Liver (tissue), 3 donors: ENCODE data around the gene CREB1.

Source experiments
- GABPA ChIP-seq, 2 donors: IDR thresholded peaks in 1 of 2; conservative IDR thresholded peaks in 1 of 2; 2 replicates each; pipeline ENCODE4 v1.6.1; 2016; ENCODE audit warnings: antibody characterized with exemption in 2 of 2, mild to moderate bottlenecking in 1 of 2, moderate library complexity in 1 of 2
- JUND ChIP-seq, 2 donors: IDR thresholded peaks; 2 replicates each; pipeline ENCODE4 v1.6.1; 2016; ENCODE audit warnings: antibody characterized with exemption in 2 of 2
- NR2F2 ChIP-seq: IDR thresholded peaks from 2 replicates; pipeline ENCODE4 v1.6.1; 2016; ENCODE audit warnings: antibody characterized with exemption
- REST ChIP-seq: IDR thresholded peaks from 2 replicates; pipeline ENCODE4 v1.6.1; 2016; ENCODE audit warnings: antibody characterized with exemption, mild to moderate bottlenecking
- TAF1 ChIP-seq: conservative IDR thresholded peaks from 2 replicates; pipeline ENCODE4 v1.6.1; 2016; ENCODE audit warnings: antibody characterized with exemption, mild to moderate bottlenecking
- YY1 ChIP-seq: IDR thresholded peaks from 2 replicates; pipeline ENCODE4 v1.6.1; 2016; ENCODE audit warnings: antibody characterized with exemption, mild to moderate bottlenecking
- TF ChIP-seq, protein P1 (sequence below): fragments of 150-350 bp; IDR thresholded peaks from 2 replicates; pipeline ENCODE4 v1.5.1; 2017; ENCODE audit warnings: improper control_type of control experiment, low read depth, low read length; ENCODE audit not compliant: missing input control
- donor health status: healthy.
- donor health status: healthy.

- TF ChIP-seq, protein P1, sequence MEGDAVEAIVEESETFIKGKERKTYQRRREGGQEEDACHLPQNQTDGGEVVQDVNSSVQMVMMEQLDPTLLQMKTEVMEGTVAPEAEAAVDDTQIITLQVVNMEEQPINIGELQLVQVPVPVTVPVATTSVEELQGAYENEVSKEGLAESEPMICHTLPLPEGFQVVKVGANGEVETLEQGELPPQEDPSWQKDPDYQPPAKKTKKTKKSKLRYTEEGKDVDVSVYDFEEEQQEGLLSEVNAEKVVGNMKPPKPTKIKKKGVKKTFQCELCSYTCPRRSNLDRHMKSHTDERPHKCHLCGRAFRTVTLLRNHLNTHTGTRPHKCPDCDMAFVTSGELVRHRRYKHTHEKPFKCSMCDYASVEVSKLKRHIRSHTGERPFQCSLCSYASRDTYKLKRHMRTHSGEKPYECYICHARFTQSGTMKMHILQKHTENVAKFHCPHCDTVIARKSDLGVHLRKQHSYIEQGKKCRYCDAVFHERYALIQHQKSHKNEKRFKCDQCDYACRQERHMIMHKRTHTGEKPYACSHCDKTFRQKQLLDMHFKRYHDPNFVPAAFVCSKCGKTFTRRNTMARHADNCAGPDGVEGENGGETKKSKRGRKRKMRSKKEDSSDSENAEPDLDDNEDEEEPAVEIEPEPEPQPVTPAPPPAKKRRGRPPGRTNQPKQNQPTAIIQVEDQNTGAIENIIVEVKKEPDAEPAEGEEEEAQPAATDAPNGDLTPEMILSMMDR: no peak
- TF ChIP-seq REST (no peak), TAF1 (no peak), JUND (IDR thresholded peaks at IDR 0.05) (no peak), GABPA (IDR thresholded peaks at IDR 0.05 in 1 of 2, conservative IDR thresholded peaks at IDR 0.05 in 1 of 2) (no peak), YY1 (no peak), NR2F2 (no peak)
Observed at GRCh38 chr2:207565736-207566500, 36.2 kb downstream of the CREB1 start.
